Occipital lobe (tissue), 2 donors: ENCODE data around the gene HECTD1. TPM values are rescaled to one million over a fixed set of nuclear protein-coding genes. Genes with fewer than 3 reads are reported as not detected.
"Not testable (repeated sequence)": the region's sequence is repeated elsewhere in the genome, so short reads cannot be mapped to it uniquely, and the experiment has no call there.

Experiments used
- DNase-seq: peaks from one replicate; lab custom pipeline; 2025; lab: John Stamatoyannopoulos, UW
- total RNA-seq: library from RNA; depleted of rRNA; stranded (reverse); fragments of >200 nt; gene quantifications from one replicate; pipeline ENCODE4 v1.2.3, GENCODE V29; 2014

HECTD1 gene
- total RNA-seq = 388 TPM

GRCh38 chr14:31207755-31208545, at the start of gene HECTD1:
TSS of gene HECTD1 (minus strand) at chr14:31207793. CDS start at chr14:31205936, 1,857 bp downstream.
- DNase-seq = peak; percentile 89

GRCh38 chr14:31257244-31257553, 49.6 kb upstream of the HECTD1 start:
- no peak for DNase-seq

GRCh38 chr14:31256534-31257243, 49.1 kb upstream of the HECTD1 start:
- no peak for DNase-seq

- not testable (repeated sequence) for DNase-seq
Measured at GRCh38 chr14:31255918-31256317, 48.3 kb upstream of the HECTD1 start.

- no peak for DNase-seq
Measured at GRCh38 chr14:31255286-31255685, 47.7 kb upstream of the HECTD1 start.

- DNase-seq = no peak
Measured at GRCh38 chr14:31253746-31254471, 46.3 kb upstream of the HECTD1 start.

- DNase-seq = no peak
Measured at GRCh38 chr14:31252865-31253264, 45.3 kb upstream of the HECTD1 start.

- DNase-seq = no peak
Measured at GRCh38 chr14:31251028-31251958, 43.7 kb upstream of the HECTD1 start.

- DNase-seq = no peak
Measured at GRCh38 chr14:31244626-31245025, 37.0 kb upstream of the HECTD1 start.

- DNase-seq = no peak
Measured at GRCh38 chr14:31243860-31244259, 36.3 kb upstream of the HECTD1 start.

- not testable (repeated sequence) for DNase-seq
Measured at GRCh38 chr14:31242161-31242940, 34.8 kb upstream of the HECTD1 start.

- no peak for DNase-seq
Measured at GRCh38 chr14:31241450-31242114, 34.0 kb upstream of the HECTD1 start.

GRCh38 chr14:31239741-31240140, 32.1 kb upstream of the HECTD1 start:
- DNase-seq = no peak

- no peak for DNase-seq
Measured at GRCh38 chr14:31235462-31235861, 27.9 kb upstream of the HECTD1 start.

- DNase-seq = no peak
Measured at GRCh38 chr14:31232081-31232480, 24.5 kb upstream of the HECTD1 start.

- DNase-seq = not testable (repeated sequence)
Measured at GRCh38 chr14:31231272-31231671, 23.7 kb upstream of the HECTD1 start.

- DNase-seq = no peak
Measured at GRCh38 chr14:31230573-31230958, 23.0 kb upstream of the HECTD1 start.

- no peak for DNase-seq
Measured at GRCh38 chr14:31229638-31230572, 22.3 kb upstream of the HECTD1 start.

- no peak for DNase-seq
Measured at GRCh38 chr14:31229009-31229408, 21.4 kb upstream of the HECTD1 start.
